Measurements from ENCODE around the gene RARG.
"Not testable (repeated sequence)": the region's sequence is repeated elsewhere in the genome, so short reads cannot be mapped to it uniquely, and the experiment has no call there.

The RARG gene

GRCh38 chr12:53170876-53171724, 60.9 kb downstream of the RARG start:
- DNase-seq (ENCODE audit: low spot score) = no peak

GRCh38 chr12:53170215-53170614, 61.8 kb downstream of the RARG start:
- DNase-seq (ENCODE audit: low spot score) = no peak

GRCh38 chr12:53169644-53170043, 62.4 kb downstream of the RARG start:
- no peak for DNase-seq (ENCODE audit: low spot score)

- DNase-seq (ENCODE audit: low spot score) = no peak
Observed at GRCh38 chr12:53166837-53167236, 65.2 kb downstream of the RARG start.

GRCh38 chr12:53163008-53163407, 69.0 kb downstream of the RARG start:
- not testable (repeated sequence) for DNase-seq (ENCODE audit: low spot score)

- no peak for DNase-seq (ENCODE audit: low spot score)
Observed at GRCh38 chr12:53161119-53161911, 70.7 kb downstream of the RARG start.

GRCh38 chr12:53160673-53161072, 71.3 kb downstream of the RARG start:
- no peak for DNase-seq (ENCODE audit: low spot score)

Measured in RKO (cell line).